Right lobe of liver (tissue), 4 donors: ENCODE measurements around the gene MOCS1.

Experiments
- CTCF ChIP-seq, 4 donors: fragments of 200-600 bp in 3 of 4; fragments of 450-650 bp in 1 of 4; IDR thresholded peaks; one replicate each; pipeline versions ENCODE4 v1.5.1 to v1.8.0; 2016 to 2022; ENCODE audit warnings: antibody characterized with exemption in 4 of 4, mild to moderate bottlenecking in 2 of 4
- POLR2A ChIP-seq: fragments of 450-650 bp; IDR thresholded peaks from one replicate; pipeline ENCODE4 v1.6.1; 2017; ENCODE audit warnings: antibody characterized with exemption, mild to moderate bottlenecking
- donor health status: DM: no; HTN: no; CAD: no.
- donor health status: DM: no; HTN: no; CAD: no.
- donor health status: DM: no; HTN: yes; CAD: no.

GRCh38 chr6:39951716-39952115 is 17.5 kb upstream of the MOCS1 start:
- TF ChIP-seq CTCF (IDR thresholded peaks at IDR 0.05) (no peak), POLR2A (no peak)
